Activated CD4-positive, alpha-beta T cell treated with anti-CD3 and anti-CD28 coated beads for 1 hour (primary cell): ENCODE measurements around the gene PIGZ.

ENCODE experiments used
- DNase-seq: peaks from one replicate; pipeline ENCODE4 v3.0.0-alpha.2; 2020

PIGZ gene, protein sequence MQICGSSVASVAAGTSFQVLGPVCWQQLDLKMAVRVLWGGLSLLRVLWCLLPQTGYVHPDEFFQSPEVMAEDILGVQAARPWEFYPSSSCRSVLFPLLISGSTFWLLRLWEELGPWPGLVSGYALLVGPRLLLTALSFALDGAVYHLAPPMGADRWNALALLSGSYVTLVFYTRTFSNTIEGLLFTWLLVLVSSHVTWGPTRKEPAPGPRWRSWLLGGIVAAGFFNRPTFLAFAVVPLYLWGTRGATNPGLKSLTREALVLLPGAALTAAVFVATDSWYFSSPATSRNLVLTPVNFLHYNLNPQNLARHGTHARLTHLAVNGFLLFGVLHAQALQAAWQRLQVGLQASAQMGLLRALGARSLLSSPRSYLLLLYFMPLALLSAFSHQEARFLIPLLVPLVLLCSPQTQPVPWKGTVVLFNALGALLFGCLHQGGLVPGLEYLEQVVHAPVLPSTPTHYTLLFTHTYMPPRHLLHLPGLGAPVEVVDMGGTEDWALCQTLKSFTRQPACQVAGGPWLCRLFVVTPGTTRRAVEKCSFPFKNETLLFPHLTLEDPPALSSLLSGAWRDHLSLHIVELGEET

DNA sequence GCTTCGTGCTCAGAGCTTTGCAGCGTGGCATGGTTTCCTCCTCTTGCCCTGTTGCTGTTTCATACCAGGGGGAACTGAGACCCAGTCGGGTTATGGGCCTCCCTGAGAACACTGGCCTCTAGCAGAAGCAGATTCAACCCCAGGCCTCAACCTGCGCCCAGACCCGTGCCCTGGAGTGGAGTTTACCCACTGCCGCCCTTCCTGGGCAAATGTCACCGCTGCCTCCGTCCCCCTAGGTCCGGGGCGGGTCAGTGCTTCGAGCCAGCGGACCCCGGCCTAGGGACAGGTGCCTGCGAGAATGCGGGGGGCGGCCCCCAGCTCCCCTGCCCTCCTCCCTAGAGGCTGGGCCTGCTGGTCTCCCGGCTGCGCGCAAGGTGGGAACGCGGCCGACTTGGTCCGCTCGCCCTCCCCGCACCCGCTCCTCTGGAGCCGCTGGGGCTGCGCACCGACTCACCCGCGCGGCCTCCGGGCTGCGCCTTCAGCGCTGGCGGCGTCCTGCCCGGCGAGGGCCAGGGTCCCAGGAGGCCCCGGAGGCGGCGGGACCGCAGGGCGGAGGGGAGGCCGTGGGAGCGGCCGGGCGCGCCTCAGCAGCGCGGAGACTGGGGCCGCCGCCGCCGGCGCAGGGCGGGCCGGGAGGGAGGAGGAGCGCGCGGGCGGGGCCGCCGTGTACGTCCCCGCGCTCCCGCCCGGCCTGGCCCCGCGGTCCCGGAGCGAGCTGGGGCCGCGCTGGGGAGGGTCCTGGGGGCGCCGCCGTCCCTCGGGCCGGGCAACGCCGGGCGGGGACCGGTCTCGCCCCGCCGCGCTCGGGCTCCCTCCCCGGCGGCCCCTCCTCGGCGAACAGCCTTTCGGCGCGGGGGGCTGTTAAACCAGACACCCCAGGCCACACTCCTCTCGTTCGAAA lies at the start of gene PIGZ:
TSS of gene PIGZ (minus strand) at position 601 of the 901 bp plus-strand sequence. CDS start 16,802 bp downstream, outside the sequence.
- DNase-seq: no peak

DNA sequence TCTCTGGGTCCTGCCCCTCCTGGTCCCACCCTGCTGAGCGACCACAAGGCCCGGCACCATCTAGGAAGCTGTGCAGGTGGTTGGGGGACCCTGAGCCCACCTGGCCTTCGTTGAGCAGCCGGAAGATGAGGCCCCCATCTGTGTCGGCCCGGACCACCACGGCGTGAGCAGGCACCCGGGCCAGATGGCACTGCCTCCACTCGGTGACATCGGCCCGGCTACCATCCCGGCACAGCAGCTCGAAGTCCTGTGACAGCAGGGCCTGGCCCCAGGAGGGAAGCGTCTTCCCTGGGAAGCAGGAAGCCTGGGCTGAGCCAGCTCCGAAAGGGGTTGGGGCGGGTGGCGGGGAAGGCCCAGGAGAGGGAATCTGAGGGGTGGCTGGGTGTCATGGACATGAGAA lies 48.4 kb upstream of the PIGZ start:
- DNase-seq: no peak

DNA sequence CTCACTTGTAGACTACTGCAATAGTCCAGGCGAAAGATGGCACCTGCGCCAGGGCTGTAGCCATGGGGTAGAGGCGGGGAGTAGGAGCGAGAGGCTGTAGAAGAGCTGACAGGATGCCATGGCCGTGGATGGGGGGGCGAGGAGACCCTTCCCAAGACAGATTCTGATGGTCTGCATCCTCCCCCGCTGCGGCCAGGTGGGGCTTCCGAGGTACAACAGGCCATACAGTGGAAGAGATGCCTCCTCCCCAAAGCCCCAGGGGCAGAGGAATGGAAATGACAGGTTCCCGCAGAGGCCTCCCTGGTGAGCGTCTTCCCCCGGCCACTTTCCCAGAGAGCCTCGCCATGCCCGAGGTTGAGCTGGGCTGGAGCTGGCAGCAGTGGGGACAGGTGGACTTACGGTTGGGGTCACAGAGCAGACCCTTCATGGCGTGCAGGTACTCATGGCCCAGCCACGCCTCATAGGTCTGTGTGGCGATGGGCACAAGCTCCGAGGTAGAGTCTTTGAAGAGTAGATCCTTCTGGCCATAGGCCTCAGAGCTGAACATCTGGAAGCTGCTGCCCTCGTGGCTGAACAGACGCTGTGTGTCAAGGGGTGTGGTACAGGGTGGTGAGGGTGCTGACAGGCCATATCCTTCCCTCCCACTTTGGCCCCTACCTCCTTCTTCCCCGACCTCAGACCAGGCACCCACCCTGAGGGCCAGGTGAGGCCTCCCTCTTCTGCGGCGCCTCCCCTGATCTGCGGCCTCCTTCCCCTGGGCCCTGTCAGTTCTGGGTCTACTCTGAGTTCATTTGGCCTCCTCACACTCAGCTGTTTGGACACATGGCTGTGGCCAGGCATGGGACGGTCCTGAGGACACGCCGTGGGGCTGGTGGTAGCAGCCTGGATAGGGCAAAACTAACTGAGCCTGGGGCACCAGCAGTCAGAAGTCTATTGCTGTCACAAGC lies 47.4 kb upstream of the PIGZ start:
- DNase-seq: no peak

DNA sequence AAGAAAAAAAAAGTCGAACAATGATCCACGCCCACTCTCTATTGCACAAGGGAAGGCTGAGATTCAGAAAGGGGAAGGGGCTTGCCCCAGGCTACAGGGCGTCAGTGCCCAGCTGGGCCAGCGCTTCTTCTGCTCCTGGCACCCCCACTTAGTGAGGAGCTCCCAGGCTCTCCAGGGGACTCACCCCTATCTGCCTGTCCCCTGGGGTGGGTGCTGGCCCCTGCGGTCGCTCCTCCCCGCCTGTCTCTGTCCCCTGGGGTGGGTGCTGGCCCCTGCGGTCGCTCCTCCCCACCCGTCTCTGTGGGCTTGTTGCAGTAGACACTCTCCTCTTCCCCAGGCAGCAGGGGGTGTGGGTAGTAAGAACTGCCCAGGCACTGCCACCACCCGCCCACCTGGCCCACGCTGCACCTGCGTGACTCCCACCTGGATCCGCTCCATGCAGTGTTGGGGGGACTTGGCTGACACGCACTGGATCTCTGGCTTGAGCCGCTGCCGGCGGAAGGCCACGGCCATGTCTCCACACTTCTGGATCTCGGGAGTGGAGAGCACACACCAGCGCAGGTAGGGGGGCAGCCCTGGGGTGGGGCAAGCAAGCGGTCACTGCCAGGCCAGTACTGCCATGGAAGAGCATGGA lies 46.4 kb upstream of the PIGZ start:
- no peak for DNase-seq

DNA sequence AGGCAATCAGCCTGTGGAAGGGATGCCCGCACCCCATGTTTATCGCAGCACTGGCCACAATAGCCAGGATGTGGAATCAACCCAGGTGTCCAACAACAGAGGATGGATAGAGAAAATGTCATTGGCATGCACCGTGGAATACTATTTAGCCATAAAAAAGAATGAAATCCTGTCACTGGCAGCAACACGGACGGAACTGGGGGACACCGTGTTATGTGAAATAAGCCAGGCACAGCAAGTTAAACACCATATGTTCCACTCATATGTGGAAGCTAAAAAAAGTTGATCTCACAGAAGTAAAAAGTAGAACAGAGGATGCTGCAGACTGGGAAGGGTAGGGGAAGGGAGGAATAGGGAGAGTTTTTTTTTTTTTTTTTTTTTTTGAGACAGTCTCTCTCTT lies 45.4 kb upstream of the PIGZ start:
- no peak for DNase-seq

DNA sequence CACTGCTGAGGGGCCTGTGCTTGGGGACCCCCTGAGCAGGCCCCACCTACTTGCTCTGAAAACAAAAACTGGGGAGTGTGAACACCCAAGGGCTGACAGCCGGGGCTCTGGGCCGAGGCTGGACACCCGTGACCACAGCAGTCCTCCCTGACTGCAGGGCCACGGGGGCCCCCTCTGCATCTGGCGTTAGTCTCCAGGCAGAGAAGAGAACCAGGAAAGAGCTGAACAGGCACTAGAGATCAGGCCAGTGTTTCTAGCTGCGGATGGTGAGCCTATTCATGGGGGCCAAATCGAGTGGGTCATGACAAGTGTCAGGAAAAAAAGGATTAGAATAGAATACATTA lies 43.9 kb upstream of the PIGZ start:
- no peak for DNase-seq

DNA sequence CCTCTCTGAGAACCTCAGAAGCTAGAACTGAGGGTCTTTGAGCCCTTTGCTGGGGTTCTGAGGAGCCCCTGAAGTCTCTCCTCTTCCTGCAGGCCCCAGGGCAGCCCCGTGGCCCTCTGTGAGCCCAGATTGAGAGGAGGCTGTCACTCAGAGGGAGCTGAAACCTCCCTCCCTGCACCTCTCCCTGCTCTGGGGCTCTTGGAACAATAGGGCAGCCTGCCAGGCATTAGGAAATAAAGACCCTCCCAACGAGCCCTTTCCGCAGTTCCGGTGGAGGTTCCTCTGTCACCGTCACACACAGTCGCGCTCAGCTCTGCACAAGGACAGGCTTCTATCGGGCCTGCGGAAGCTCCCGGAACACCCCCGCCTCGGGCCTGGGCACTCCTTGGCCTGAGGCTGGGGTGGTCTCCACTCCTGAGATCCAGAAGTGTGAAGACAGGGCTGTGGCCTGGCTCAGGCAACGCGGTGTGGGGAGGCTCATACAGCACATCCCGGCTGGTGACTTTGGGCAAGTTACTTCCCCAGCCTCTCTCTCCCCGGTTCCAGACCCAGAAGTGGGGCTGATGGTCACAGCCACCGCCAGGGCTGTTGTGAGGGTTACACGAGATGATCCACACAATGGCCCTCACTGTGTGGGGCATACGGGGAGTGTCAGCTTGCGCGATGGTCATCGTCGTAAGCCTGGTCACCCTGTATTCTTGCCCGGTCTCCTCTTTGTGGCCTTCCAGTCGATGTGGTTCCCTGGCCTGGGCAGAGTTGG lies 43.3 kb upstream of the PIGZ start:
- DNase-seq: no peak

DNA sequence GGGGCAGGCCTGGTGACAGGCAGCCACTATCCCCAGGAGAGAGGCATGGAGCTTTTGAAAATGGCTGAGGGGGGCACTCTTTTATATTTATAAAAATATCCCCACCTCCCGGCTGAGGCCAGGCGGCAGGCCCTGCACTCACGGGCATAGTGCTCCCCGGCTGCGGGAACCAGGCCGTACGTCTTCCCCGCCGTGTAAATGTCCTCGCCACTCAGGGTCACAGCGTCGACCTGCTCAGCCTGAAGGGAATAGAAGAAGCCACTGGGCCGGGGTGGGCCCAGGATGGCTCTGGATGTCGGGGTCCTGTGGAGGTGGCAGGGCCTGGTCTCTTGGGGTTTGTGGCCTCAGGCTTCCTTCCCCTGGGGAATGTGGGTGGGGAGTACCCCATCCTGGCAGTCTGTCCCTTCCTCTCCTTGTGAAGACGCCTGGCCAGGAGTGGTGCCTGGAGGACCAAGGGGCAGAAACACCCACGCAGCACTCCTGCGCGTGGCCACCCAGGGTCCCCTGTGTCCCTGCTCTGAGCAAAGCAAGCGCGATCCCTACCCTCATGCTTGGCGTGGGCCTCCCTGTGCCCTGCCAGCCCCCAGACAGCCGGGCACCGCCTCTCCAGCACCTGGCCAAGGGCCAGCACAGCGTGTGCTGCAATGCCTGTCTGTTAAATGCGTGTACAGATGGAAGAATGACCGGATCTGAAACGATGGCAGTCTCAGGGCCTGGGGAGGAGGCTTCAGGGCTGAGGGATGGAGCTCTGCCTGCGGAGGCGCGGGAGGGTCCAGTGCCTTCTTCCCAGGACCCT lies 42.1 kb upstream of the PIGZ start:
- DNase-seq: no peak

DNA sequence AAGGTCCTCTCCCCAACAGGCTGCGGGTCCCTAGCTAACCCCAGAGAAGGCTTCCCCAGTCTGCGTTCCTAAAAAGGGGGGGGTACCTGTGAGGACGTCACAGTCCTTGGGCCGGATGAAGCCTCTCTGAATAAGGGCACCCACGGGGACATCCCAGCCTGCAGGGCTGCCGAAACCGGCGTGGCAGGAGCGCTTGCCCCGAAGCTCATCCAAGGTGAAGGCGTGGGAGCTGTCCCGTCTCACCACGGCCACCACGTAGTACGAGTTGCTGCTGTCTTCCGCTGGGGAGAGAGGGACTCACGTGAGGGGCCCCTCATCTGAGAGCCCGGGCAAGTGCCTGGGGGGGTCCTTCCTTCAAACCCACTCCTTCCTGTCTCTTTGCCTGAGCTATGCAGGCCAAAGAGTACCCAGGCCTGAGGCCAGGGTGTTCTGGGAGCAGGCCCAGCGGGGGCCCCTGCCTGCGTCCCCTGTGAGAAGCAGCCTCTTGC lies 40.9 kb upstream of the PIGZ start:
- no peak for DNase-seq

DNA sequence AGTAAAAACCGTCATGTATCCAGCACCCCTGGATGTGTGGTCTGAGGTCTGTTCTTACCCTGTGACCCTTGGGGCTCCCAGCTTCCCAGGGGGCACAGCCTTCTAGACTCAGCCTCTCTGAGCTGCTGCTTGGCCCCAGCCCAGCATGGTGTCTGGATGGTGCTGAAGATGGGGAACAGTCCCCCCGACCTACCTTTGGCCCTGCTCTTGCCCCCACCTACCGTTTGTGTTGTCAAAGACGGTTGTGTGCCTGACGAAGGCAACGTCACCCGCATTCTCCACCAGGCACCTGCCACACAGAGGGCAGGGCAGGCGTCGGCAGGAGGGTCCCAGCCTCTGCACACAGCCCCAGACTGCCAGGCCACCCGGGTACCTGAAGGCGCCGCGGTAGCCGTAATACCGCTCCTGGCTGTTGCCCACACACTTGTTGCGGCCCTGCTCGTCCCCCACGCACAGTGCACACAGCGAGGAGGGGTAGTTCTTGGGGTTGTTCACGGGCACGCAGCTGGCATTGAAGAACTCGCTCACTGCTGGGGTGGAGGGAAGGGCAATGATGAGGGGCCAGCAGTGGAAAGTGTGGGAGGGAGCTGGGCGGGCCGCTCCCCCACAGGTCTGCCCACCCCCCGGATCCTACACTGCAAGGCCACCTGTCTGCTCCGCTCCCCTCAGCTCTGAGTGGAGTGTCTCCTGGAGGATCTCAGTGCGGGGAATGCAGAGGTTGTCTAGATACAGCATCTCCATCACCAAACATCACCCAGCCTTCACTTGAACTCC lies 40.0 kb upstream of the PIGZ start:
- no peak for DNase-seq

DNA sequence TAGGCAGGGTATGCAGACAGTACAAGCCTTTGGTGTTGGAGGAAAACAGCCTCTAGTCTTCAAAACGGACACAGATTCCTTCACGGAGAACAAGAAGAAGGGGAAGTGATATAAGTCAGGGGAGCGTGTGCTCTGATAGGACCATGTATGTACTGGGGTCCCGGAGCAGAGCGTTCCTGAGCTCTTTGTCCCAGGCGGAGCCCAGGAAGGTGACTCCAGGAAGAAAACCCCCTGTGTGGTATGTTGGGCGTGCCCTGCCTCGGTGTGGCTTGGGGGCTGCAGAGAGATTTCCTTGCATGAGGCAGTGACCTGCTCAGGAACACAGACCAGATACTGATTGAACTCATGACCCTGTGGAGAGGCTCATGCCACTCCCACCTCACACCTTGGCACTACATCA lies 39.3 kb upstream of the PIGZ start:
- no peak for DNase-seq

DNA sequence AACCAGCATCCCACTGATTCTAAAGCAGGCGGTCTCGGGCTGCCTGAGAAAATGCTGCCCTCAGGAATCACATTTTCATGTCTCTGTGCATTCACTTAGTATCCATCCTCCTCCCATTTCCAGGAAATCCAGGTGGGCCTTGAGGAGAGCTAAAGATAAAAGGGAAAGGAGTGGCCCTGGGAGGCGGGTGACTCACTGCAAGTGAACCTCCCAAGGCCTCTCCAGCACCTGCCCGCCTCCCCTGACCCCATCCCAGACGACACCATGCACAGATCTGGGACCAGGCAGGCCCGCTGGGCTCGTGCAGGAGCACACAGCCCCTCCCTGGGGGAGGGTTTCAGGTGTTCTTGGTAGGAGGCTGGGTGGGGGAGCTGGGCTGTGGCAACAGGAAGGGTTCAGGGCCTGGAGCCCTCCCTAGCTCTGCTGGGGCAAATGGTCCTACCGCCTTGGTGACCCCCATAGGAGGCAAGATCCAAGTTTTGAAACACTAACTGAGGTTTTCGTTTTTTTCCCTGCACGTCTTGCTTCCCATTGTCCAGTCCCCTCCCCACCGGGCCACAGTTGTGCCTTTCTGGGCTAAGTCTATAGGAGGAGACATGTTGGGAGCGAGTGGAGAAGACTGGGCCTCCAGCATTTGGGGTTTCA lies 38.8 kb upstream of the PIGZ start:
- no peak for DNase-seq

DNA sequence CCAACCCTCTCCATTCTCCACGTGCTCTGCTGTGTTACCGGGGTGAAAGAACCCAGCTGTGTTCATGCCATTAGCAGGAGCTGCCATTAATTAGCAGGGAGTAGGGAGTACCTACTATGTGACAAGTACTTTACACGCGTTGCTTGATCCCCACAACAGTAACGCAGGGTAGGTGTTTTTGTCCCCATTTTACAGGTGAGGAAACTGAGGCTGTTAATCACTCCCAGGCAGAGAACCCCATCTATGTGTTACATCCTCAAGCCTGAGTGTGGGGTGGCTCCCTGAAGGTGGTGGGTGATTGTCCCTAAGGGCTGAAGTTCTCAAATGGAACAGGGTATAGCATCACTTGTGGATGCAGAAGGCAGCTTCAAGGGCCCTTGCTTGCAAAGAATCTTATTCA lies 38.2 kb upstream of the PIGZ start:
- DNase-seq: no peak

DNA sequence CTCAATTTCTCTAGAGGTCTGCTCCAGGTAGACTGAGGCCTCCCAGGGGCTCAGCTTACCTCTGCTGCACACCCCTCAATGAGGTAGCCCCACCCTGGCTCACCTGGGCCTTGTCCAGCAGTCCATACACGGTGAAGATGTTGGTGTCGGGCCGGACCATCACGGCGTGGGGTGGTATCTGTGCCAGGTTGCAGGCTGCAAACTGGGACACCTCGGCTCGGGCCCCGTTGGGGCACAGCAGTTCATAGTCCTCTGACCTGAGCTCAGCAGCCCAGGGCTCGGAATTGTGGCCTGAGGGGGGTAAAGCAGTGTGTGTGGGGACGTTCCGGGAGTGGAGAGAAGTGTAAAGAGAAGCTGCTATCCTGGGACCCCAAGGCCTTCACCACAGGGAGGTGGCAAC lies 37.8 kb upstream of the PIGZ start:
- DNase-seq: no peak

DNA sequence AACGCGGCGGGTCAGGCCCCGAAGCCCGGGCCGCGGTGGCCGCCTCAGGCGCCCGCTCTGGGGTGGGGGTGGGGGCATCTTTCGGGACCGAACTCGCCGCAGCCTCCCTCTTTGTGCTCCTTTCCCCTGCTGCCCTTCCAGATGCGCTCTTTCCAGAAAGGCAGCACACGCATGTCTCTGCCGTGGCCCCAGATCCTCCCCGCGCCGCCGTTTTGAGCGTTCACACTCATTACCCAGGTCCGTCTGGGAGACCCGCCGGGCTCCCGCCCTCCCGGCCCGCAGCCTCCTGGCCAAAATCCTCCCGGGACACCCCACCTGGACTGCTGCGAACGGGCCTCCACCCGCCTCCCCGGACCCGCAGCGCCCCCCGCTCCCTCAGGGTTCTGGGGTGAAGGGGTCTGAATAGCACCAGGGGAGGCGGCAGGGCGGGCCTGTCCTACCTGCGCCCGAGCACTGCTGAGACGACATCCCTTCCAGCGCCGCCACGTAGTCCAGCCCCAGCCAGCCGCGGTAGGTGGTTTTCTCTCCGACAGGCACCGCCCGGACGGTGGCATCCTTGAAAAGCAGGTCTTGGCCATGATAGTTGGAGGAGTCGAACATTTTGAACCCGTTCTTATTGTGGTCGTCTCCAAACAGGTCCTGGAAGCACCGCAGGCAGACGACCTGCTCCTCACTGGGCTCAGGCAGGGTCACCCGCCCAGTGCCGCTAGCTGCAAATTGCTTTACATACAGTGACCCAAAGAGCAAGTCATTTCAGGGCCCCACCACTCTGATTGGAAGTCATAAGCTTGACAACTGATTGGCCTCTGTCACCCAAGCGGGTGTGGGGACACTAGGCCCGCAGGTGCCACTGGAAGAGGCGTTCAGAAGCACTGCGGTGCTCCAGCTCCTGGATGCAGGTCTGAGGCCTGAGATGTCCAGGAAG lies 35.1 kb upstream of the PIGZ start:
- DNase-seq: no peak

DNA sequence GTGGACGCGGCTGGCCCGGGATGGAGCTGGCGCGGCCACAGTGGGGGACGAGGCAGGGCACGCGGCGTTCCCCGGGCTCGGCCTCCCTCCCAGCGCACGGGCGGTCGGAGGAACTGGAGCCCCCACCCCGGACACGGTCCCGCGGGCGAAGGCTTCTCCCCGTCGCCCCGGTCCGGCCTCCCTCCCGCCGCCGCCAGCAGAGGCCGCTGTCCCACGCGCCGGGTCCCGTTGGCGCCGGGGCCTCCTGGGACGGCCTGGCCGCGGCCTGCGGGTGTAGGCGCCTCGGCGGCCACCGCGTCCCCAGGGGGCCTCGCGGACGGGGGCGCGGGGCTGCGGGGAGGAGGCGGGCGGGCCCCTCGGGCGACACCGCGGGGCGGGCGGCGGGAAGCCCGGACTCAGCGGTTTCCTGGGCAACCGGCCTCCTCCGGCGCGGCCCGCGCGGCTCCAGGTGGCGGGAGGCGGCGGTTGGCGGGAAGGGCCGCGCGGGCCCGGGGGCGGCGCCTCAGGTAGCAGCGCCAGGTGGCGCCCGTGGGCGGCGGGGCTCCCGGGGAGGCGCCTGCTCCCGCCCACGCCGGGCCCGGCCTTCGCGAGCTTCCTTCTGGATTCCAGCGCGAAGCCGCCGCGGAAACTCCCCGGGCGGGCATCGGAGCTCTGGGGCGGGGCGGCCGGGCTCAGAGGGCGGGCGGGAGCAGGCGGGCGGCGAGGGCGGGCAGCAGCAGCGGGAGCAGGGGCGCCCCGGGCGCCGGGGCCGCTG lies 34.2 kb upstream of the PIGZ start:
- peak; percentile 70 for DNase-seq
